Body of pancreas (tissue), 4 donors: Measurements from ENCODE around the gene LRRK1. TPM values are rescaled to one million over a fixed set of nuclear protein-coding genes. Genes with fewer than 3 reads are reported as not detected.

Experiments used
- ATAC-seq: fragments of 150-250 bp; one replicate; pipeline ENCODE4 v1.9.1; 2016
- DNase-seq, 4 donors: peaks; one replicate each; pipeline ENCODE4 v3.0.0-alpha.2; 2019
- H3K27ac ChIP-seq, 4 donors: fragments of 200-600 bp; sonication (generic); 1 replicate in 3 of 4; 2 replicates in 1 of 4; pipeline versions ENCODE4 v1.5.1 to v1.6.1; 2016 to 2019; ENCODE audit warnings: mild to moderate bottlenecking in 1 of 4, mixed read lengths in 1 of 4, moderate library complexity in 1 of 4
- H3K27me3 ChIP-seq, 2 donors: fragments of 200-600 bp; sonication (generic); one replicate each; pipeline ENCODE4 v1.6.0; 2016; ENCODE audit warnings: mild to moderate bottlenecking in 1 of 2
- H3K36me3 ChIP-seq, 2 donors: fragments of 200-600 bp; sonication (generic); replicated peaks in 1 of 2; 2 replicates each; pipeline ENCODE4 v1.5.1; 2016; ENCODE audit warnings: low read depth in 2 of 2; ENCODE audit not compliant: insufficient read depth in 1 of 2
- H3K4me1 ChIP-seq: fragments of 200-600 bp; sonication (generic); one replicate; pipeline ENCODE4 v1.6.0; 2016
- H3K4me3 ChIP-seq, 2 donors: fragments of 200-600 bp; sonication (generic); 1 replicate in 1 of 2; 2 replicates in 1 of 2; pipeline ENCODE4 v1.5.1; 2016 to 2019
- H3K9me3 ChIP-seq, 3 donors: fragments of 200-600 bp; sonication (generic); 1 replicate in 2 of 3; 2 replicates in 1 of 3; pipeline ENCODE4 v1.5.1; 2016
- CTCF ChIP-seq, 7 experiments: fragments of 450-650 bp in 4 of 7; fragments of 200-600 bp in 3 of 7; sonication (generic) in 3 of 7; IDR thresholded peaks; one replicate each; pipeline ENCODE4 v1.5.1; 2016 to 2019; ENCODE audit warnings: antibody characterized with exemption in 7 of 7
- POLR2A ChIP-seq, 3 donors: fragments of 450-650 bp; IDR thresholded peaks; one replicate each; pipeline ENCODE4 v1.6.1; 2016; ENCODE audit warnings: antibody characterized with exemption in 3 of 3, mild to moderate bottlenecking in 2 of 3
- WGBS, 2 donors: methylation state at CpG; one replicate each; pipeline ENCODE4 v1.1.5; 2017; 5-methylcytosine and 5-hydroxymethylcytosine counted together
- intact Hi-C: fragments of 100-400 bp; cut with DNase I; formaldehyde crosslinking; loops from one replicate; pipeline ENCODE4 v1.15.1; 2023
- total RNA-seq, 2 donors: library from RNA; depleted of rRNA; stranded (reverse); fragments of >200 nt; gene quantifications; one replicate each; pipeline ENCODE4 v1.1.0, GENCODE V29; 2016

Gene LRRK1
- total RNA-seq, 2 donors from 2014 or later = 12.2 to 14.0 TPM

- no peak overlapping the region for H3K4me3 ChIP-seq
- WGBS, 2 donors = 34% methylated on average over 2 of the region's 2 CpGs; no CpG with 5 or more reads in 1 of the 2 donors
Observed at GRCh38 chr15:101009176-101009575, 90.0 kb downstream of the LRRK1 start.

GRCh38 chr15:101010781-101011180 is 91.6 kb downstream of the LRRK1 start:
- no peaks in the 10 kb centered on the region for H3K27me3 ChIP-seq
- DNase-seq = no peak
- no peak for ATAC-seq
- H3K36me3 ChIP-seq = no peaks in the 10 kb centered on the region
- TF ChIP-seq CTCF (IDR thresholded peaks at IDR 0.05) (no peak), POLR2A (IDR thresholded peaks at IDR 0.05) (no peak)
- intact Hi-C loops = loop anchor here (5.0 kb wide), 1 partner anchor 247 kb away; no protein-coding TSS in a partner anchor
- H3K27ac ChIP-seq = no peak overlapping the region
- no peaks in the 10 kb centered on the region for H3K9me3 ChIP-seq
- peaks cover 21% of the 10 kb centered on the region for H3K4me1 ChIP-seq
- H3K4me3 ChIP-seq = no peak overlapping the region
- 50 to 89% methylated on average over 1 to 6 of the region's 6 CpGs for WGBS, 2 donors

More at GRCh38 chr15:101009176-101009575, 90.0 kb downstream of the LRRK1 start:
- intact Hi-C loops = loop anchor here (5.0 kb wide), 1 partner anchor 92 kb away; the partner anchor contains the start of gene LRRK1
- Histone ChIP-seq H3K27me3 (no peaks in the 10 kb centered on the region), H3K4me1 (peaks cover 21% of the 10 kb centered on the region), H3K9me3 (no peaks in the 10 kb centered on the region), H3K36me3 (no peaks in the 10 kb centered on the region), H3K27ac (no peak overlapping the region)
- DNase-seq = no peak
- ATAC-seq = no peak
- TF ChIP-seq CTCF (IDR thresholded peaks at IDR 0.05) (no peak), POLR2A (IDR thresholded peaks at IDR 0.05) (no peak)

- Histone ChIP-seq H3K27me3 (no peaks in the 10 kb centered on the region), H3K27ac (no peak overlapping the region), H3K36me3 (no peaks in the 10 kb centered on the region), H3K9me3 (no peaks in the 10 kb centered on the region), H3K4me1 (peaks cover 12% of the 10 kb centered on the region), H3K4me3 (no peak overlapping the region)
- intact Hi-C loops = loop anchor here (5.0 kb wide), 1 partner anchor 245 kb away; no protein-coding TSS in a partner anchor
- 76 to 87% methylated on average over 9 to 15 of the region's 20 CpGs for WGBS, 2 donors
- DNase-seq (no peak), ATAC-seq (no peak)
- no peak for TF ChIP-seq CTCF (IDR thresholded peaks at IDR 0.05)
Observed at GRCh38 chr15:101012326-101013200, 93.4 kb downstream of the LRRK1 start.

- intact Hi-C loops = loop anchor here (5.0 kb wide), 1 partner anchor 244 kb away; no protein-coding TSS in a partner anchor
- Histone ChIP-seq H3K9me3 (no peaks in the 10 kb centered on the region), H3K36me3 (no peaks in the 10 kb centered on the region), H3K27ac (no peak overlapping the region), H3K4me3 (no peak overlapping the region), H3K27me3 (no peaks in the 10 kb centered on the region), H3K4me1 (peaks cover 9% of the 10 kb centered on the region)
- WGBS, 2 donors = 91 to 95% methylated on average over 10 of the region's 10 CpGs
- TF ChIP-seq POLR2A (IDR thresholded peaks at IDR 0.05) (no peak), CTCF (IDR thresholded peaks at IDR 0.05) (no peak)
- DNase-seq (no peak), ATAC-seq (no peak)
Observed at GRCh38 chr15:101013201-101013550, 94.0 kb downstream of the LRRK1 start.
